ENCODE measurements around the gene ADAMTS16.

The ADAMTS16 gene

DNA sequence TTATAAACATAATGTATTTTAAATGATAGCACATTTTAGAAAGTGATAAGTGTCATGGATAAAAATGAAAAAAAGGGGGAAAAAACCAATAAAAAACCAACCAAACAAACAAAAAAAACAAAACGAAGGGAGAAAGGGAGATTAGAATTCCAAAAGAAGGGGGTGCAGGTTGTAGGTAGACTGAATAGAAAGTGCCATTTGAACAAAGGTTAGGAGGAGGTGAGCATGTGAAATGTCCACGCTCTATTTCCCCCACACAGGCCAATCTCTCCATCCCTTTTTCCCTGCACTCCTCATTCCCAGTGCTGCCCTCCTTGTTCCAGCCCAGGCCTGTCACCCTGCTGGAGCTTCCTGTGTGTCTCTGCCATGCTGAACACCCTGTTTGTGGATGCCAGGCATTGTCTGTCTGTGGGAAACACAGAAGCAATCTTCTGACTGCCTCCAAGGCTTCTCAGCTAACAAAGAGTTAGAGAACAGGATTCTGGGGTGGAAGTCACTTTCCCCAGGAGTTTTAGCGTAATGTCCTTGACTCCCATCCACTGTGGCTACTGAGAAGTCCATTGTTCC, 138.8 kb downstream of the ADAMTS16 start:
- DNase-seq = no peak

DNA sequence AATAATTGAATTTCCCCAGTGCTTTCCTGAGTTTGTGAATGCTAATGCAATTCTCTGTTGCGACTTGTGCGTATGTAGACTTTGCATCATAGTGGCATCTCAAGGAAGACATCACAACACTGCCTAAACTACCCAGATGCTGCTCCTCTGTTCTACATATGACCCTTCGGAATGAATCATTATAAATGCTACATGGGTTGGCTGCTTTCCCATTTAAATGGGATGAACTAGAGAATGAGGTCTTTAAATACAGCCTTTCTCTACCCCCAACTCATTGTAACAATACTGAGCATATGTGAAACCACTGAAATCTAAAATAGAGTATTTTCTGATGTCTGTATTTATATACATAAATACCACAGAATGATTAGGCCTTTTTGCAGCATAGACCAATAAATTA, 145.8 kb downstream of the ADAMTS16 start:
- DNase-seq = no peak

DNA sequence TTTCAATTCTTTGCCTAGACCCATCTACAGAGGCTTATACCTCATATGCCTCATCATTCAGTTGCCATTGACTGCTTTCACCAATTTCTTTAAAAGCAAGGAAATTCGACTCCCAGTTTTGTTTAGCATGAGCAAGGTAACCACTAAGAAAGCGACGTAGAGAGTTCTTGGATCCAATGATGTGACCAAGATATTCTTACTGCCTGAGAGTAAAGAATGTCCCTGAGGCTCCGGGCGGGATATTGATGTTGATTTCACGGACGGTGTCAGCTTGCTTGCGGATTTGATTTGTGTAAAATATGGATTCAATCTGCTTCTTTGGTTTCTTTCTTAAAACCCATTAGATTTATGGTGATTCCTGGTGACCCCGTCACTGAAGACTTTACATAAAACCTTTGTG, 147.3 kb downstream of the ADAMTS16 start:
- DNase-seq = no peak

DNA sequence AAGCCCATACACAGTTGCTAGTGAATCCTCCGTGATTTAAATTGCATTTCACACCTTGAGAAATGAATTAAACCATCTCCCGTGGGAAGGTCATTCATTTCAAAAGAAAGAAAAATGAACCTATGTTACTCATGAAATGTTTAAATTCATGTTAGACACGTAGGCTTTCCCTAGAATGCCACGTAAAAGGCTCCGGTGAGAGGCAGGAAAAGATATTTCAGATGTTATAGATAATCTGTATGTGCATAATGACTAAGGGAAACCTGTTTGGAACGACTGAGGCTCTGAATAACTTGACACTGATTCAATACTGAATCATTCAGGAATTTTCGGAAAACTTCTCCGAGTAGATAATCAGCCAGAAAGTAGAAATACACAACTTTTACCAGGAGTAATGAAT, 148.1 kb downstream of the ADAMTS16 start:
- DNase-seq = no peak

DNA sequence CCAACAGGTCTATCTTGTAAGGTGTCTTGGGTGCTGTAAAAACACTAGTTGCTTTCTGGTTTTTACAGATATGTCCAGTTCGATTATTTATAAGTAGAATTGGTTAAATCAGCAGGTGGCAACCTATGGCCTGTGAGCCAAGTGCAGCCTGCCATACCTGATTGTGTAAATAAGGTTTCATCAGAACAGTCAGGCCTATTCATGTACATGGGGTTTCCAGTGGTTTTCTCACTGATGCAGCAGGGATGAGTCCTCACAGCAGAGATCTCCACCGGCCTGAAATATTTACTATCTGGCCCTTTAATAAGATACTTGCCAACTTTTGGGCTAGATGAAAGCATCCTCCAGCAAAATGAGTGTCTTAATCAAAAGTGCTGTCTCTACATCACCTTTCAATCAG, 149.4 kb downstream of the ADAMTS16 start:
- no peak for DNase-seq

DNA sequence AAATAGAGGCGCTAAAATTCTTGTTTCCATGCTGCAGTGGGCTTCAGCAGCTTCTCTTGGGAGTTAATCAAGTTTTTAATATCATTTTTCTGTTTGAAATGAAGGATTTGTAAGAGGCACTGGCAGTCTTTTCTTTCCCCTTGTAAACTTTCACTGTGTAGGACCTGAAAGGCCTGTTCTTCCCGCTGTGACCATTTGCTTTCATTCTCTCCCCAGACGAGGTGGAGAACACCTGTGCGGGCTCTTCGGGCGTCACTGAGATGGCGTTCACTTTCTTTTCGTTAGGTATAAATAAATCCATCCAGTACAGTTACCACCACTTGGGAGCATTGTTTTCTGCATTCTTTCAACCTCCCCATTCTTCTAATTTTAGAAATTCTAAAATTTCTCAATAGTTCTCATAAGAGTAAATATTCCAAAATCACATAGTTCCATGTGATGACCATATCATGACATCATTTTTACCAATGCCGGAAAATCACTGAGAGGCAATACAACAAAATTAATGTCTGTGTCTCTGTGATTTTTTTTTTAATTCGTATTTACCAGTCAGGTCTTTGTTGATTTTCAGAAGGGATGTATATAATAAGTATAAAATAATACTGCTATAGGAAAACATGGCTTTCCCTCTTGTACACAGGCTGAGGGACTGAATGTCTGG, 150.7 kb downstream of the ADAMTS16 start:
- DNase-seq = no peak

DNA sequence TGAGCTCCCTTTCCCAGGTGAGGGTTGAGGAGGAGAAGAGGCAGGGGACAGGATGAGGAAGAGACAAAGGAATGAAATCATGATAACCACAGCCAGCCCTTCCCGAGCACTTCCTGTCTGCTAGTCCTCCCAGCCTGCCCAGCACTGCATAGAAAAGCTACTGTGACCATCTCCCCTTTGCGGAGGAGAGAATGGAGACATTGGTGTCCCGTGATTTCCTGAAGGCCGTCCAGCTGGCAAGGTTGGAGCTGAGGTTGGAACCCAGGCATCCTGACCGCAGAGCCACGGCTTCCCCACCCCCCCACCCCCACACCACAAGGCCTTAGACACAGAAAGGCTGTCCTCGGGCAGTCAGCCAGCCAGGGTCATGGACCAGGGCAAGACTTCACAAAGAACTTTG, 151.2 kb downstream of the ADAMTS16 start:
- DNase-seq = peak in 1 of 56 donors; percentile 12

DNA sequence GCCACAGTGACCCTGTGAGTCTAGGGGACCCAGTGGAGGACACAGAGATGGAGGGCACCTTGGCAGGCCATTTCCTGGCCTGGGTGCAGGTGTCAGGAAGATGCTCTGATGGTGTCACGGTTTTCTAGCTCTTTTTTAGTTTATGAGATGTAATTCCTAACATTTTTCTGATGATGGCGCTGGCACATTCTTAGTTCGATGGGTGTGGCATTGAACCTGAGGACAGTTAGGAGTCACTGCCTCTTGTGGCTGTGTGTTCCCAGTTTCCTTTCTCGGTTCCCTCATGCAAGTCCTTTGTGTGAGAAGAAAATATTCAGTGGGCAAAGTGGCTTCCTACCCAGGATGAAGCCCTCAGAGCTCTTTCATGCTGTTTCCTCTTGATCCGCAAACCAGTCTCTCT, 152.9 kb downstream of the ADAMTS16 start:
- no peak for DNase-seq

DNA sequence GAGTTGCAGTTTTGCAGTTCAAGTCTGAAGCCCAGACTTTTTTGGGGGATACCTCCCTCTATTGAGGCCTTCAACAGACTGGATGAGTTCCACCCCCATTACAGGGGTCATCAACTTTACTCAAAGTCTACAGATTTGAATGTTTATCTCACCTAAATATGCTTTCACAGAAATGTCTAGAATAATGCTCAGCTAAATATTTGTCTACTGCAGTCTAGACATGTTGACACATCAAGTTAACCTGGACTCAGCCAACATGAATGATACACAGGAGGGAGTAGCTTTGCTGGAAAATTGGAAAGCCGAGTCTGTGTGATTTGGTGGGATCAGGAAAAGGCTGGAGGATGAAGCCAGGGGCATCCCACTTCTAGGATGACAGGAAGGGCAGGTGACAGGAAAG, 154.3 kb downstream of the ADAMTS16 start:
- no peak for DNase-seq

DNA sequence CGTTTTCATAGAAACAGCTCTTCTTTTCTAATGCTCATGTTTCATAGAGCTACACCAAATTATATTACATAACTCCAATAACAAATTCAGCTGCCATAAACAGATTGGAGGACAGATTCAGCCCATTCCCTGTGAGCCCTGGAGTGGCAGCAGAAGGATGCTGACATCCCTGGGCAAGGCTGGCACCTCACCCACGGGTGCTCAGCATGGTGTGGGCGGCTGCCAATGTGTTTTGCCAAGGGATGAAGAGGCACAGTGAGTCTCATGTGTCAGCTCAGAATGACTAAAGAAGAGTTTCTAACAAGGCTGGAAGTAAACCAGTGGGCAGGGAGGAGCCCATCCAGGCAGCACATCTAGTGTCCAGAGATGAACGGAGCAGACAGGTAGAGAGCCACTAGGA, 155.2 kb downstream of the ADAMTS16 start:
- DNase-seq = peak in 19 of 56 donors; percentile 11 to 76 (median 39)

DNA sequence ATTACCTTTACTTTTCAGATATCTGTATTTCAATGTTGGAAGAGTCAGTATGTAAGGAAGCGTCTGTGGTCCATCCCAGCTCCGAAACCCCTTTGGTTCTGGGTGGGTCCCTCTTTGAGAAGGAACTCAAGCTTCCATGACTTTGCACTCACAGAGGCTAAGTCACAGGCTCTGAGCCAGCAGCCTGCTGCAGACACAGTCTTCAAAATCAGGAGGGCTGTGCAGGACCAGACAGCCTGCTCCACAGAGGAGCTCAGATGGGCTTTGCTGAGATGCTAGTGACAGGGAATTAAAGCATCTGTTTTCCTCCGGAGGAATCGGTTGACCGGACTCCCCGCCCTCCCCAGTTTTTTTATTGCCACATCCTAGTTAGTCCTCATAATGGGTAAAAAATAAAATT, 155.9 kb downstream of the ADAMTS16 start:
- DNase-seq = no peak

DNA sequence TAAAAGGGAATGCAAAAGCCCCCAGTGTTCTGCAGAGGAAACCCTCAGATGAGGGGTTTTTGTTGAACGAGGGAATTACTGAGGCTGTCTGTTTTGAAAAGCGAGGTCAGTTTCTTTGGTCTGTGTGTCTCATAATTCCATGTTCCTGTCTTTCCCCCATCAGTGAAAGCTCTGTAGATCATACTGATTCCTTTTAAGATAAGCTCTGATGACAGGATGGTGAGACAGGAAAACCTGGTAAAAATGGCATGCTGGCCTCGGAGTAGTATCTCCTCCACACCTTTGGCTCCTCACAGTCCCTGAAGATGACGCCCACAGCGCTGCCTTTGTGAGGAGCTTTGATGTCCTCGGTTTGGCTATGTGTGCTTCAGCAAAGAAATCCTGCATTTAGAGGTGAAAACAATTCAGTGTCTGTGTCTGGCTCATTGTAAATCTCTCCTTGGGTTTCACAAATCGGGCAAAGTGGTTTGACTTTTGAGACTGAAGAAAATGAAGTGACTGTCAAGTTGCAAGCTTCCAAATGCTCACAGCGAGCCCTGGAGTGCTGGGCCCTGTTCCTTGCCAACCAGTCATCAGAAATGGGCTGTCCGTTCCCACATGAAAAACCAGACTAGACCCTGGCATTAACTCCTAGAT, 157.4 kb downstream of the ADAMTS16 start:
- no peak for DNase-seq

DNA sequence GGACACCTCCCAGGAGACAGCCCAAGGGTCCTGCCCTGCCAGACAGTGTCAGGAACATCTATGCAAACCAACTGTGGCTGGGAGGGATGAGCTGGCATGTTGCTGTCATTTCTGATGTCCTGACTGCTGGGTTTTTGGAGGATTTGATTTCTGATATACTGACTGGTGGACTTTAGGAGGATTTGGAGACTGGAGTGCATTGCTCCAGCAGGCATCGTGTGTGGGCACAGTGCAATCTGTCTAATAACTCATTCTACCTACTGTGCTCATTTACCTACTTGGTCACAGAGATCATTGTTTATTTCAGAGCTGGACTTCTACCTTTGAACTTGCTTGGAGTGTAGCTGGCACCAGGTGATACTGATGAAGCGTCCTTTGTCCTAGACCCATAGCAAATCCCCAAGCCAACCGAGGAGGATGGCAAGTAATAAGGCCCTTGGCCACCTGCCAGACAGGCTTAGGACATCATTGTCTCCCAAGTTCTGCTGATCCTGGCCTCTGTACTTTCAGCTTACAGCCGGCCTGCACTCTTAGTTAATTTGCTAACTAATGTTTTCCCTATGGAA, 158.0 kb downstream of the ADAMTS16 start:
- DNase-seq = peak in 1 of 56 donors; percentile 46

DNA sequence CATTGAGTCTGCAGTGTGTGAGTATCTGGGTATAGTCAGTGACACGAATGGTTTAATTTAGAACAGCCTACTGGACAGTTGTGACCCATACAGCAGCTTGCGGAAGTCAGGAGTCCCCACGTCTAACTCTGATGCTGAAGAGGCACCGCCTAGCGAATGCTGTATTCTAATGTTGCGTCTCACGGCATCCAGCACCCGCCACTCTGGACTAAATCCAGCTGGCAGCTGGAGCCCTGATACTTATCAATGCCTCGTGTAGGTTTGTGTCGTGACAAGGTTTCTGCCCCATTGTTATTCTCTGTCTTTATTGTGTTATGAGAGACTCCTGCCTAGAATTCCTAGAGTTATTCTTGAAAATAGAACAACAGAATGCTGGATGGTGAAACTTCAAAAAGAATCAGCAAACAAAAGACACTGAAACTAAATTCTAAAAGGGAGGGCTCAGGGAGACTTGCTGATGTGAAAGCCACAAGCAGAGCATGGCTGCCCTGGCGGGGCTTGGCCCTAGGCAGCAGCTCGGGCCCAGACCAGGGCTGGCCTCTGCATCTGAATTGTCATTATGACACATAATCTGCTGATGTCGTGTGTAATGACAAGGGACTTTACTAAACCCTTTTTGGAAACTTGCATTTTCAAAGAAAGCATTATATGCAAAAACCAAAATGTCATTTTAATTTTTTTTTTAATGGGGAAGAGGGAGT, 158.9 kb downstream of the ADAMTS16 start:
- DNase-seq = no peak

DNA sequence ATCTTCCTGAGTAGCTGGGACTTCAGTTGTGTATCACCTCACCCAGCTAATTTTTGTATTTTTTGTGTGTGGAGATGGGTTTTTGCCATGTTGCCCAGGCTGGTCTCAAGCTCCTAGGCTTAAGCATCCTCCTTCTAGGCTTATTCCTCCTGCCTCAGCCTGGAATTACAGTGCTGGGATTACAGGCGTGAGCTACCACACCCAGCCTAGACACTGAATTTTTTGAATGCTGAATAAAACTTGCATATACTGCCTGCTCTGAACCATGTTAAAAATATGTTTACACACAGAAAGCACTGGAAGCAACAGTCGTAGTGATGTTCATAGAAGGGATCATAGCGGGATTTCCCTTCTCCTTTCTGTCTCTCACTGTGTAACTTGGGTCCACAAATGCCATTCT, 161.0 kb downstream of the ADAMTS16 start:
- DNase-seq = no peak

DNA sequence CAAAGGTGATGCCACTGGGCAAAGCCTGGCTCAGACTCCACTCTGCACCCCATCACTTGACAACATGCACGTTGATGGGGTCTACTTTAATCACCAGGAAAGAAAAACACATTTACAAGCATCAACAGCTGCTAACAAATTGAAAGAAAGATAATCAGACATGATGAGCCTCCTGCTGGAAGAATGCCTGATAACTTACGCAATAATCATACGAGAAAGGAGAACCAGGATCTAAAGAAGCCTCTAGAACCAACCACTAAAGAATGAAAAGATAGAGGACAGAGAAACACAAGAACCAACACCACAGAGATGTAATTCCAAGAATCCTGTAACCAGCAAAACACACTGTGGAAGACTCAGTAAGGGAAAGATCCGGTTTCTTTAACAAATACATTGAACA, 162.1 kb downstream of the ADAMTS16 start:
- no peak for DNase-seq

DNA sequence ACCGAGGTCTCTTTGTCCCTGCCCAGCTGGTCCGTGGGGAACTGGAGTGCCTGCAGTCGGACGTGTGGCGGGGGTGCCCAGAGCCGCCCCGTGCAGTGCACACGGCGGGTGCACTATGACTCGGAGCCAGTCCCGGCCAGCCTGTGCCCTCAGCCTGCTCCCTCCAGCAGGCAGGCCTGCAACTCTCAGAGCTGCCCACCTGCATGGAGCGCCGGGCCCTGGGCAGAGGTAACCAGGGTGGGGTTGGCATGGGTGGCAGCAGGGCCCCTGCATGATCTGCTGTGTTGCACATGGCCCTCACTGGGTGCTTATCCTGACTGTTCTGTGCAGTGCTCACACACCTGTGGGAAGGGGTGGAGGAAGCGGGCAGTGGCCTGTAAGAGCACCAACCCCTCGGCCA, 163.1 kb downstream of the ADAMTS16 start:
- DNase-seq = no peak

DNA sequence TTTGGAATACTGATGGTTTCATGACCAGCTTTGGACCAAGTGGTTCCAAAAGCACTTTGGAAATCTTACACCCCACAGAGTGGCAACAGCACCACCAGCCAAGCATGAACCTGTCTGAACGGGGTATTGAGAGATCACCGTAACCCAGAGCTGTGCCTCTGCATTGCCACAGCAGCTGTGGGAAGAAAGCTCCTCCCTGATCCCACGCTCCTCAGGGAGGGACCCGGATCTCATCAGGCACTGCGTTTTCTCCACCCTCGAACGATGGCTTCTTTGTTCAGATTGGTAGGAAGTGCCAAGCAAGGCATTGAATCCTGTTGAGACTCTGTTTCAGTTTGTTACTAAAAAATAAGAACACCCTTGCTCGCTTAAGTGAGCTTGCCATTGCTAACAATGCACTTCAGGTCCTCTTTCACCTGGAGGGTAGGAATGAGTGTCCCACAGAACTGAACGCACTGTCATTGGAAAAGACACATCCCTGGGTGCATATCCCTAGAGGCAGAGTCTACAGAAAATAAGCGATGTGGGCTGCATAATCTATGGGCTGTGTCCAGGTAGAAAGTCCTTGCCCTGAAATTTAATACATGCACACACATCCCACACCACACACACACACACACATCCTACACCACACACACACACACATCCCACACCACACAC, 164.4 kb downstream of the ADAMTS16 start:
- no peak for DNase-seq

DNA sequence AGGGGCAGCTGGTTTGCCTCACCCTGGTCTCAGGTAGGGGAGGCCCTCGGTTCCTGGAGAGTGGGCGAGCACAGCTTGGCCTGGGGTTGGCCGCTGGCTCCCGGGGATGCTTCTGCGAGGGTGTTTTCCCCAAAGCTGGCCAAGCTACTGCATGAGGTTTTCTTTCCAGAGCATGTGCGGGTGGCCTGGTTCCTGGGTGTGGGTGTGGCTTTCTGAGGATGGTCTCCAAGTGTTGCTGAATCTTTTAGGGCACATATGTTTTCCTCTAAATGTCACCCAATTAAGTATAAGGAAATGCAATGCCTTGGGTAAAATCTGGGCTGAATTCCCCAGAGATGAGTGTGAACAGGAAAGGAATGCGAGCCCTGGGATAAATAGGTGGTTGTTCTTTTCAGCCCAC, 166.6 kb downstream of the ADAMTS16 start:
- peak in 1 of 56 donors; percentile 22 for DNase-seq

DNA sequence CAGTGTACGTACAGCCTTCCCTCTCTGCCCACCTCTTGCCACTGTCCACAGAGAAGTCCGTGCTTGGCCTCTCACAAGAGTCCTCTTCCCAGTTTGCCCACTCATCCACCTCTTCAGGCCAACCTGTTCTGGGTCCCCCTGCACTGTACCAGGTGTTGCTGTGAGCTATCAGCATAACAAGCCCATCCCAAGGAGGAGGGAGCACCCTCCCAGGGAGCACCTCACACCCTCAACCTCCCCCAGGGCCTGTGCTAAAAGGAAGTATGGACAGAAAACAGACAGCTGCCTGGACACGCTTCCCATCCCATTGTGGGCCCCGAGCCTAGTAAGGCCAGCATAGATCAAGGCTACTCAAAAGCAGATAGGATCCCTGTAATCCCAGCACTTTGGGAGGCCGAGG, 168.2 kb downstream of the ADAMTS16 start:
- DNase-seq = no peak

DNA sequence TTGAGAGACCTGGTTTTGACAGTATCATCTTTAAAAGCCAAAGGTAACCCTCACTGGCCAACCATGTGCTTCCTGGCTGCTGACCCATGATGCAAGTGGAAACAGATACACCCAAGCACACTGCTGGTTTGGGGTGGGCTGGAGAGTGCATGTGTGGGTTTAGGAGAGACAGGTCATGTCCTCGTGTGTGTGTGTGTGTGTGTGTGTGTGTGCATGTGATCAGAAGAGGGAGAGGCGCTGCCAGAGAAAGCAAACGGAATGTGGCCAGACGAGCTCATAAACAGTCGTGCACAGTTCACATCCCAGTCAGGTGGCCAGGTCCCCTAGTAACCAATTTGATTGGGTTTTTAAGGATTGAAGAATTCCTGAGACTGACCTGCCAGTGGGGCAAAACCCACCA, 169.5 kb downstream of the ADAMTS16 start:
- DNase-seq = no peak
